ENCODE data around the gene EYS.

Gene EYS

GRCh38 chr6:65707126-65707826 is at the start of gene EYS:
EYS (minus strand) TSS chr6:65707226; CDS start chr6:65495410, 211,816 bp downstream.
- no peak for DNase-seq

GRCh38 chr6:65746302-65746701 is 39.3 kb upstream of the EYS start:
- DNase-seq: no peak

DNA sequence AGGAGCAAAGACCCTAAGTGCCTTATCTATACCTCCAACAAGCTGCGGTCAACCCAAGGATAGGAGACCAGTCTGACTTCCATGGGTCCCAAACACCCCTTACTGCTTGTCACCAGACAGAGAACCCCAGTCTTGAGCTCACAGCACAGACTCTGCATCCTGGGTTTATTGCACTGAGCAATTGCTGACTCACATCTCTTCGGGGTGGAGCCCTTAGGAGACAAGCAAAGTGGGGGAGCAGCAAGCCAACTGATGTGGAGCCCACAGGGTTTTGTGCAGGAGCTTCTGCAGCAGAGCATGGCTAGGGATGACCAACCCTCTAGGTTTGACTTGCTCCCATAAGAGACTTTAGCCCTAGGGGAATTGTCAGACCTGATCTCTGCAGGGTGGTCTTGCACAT is 38.6 kb upstream of the EYS start:
- DNase-seq: no peak

- DNase-seq: no peak
These were observed 22.0 kb upstream of the EYS start for GRCh38 chr6:65728879-65729479.

DNA sequence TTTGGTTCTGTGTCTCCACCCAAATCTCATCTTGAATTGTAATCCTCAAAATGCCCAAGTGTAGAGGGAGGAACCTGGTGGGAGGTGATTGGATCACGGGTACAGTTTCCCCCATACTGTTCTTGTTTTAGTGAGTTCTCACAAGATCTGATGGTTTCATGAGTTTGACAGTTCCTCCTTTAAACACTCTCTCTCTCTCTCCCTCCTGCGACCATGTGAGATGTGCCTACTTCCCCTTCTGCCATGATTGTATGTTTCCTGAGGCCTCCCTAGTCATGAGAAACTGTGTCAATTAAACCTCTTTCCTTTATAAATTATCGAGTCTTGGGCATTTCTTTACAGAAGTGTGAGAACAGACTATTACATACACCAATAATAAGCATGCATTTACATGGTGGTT is 12.1 kb upstream of the EYS start:
- DNase-seq: no peak

GRCh38 chr6:65711531-65711930 is 4.5 kb upstream of the EYS start:
- DNase-seq: no peak

DNA sequence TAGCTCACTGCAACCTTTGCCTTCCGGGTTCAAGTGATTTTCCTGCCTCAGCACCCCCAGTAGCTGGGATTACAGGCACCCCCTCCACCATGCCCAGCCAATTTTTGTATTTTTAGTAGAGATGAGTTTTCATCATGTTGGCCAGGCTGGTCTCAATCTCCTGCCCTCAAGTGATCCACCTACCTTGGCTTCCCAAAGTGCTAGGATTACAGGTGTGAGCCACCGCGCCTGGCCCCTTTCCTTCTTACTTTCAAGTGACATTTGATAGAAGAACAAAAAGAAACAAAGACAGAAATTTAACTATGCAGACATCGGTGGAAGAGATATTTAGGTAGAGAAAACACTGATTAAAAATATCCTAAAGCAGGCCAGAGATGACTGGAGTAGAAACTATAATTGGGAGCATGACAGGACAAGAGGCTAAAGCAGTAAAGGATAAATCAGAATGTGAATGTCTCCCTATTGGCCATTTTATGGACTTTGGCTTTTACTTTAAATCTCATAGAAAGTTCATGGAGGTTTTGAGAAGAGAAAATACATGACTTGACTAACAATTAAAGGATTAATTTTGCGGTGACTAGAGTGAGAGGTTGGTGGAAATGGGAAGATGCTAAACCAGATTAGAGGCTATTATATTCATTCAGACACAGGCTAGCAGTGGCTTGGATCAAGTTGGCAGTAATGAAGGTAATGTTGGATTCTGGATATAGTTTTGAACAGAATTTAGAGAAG is 2.2 kb upstream of the EYS start:
- DNase-seq: no peak

- DNase-seq: no peak
These were observed 1.1 kb upstream of the EYS start for GRCh38 chr6:65708162-65708561.

DNA sequence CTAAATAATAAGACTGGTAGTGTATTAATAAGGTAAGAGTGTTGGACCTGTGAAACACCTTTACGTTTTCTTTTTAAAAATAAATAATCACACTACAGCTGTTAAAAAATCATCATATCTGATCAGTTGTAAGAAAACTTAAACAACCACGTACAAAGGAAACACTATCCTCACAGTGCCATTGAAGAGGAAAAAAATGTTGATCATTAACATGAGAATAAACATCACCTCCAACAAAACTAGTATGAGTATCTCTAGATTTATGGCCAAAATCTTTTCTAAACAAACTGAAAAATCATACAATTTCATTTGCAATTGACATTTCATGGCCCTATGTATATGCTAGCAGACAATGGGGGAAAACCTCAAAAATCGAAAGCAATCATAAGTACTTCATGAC is 590 bp downstream of the EYS start:
- DNase-seq: no peak

DNA sequence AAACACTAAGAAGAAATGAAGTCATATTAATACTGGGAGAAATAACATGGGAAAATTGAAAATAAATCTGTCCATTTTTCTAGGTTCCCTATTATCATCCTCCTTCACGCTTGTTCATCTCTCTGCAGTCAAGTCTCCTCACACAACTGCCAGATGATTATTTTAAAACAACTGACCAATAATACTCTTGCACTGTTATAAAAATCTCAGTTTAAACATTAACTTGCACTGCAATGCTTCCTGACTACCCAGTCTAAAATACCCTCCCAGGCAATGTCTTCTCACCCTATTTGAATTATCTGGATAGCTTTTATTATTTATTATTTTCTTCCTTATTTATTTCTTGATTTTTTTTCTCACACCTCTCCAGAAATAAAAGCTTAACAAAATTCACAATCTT is 5.7 kb downstream of the EYS start:
- DNase-seq: no peak

- no peak for DNase-seq
These were observed 6.5 kb downstream of the EYS start for GRCh38 chr6:65700561-65700960.

GRCh38 chr6:65692109-65692508 is 14.9 kb downstream of the EYS start:
- no peak for DNase-seq

GRCh38 chr6:65680232-65680631 is 26.8 kb downstream of the EYS start:
- no peak for DNase-seq

DNA sequence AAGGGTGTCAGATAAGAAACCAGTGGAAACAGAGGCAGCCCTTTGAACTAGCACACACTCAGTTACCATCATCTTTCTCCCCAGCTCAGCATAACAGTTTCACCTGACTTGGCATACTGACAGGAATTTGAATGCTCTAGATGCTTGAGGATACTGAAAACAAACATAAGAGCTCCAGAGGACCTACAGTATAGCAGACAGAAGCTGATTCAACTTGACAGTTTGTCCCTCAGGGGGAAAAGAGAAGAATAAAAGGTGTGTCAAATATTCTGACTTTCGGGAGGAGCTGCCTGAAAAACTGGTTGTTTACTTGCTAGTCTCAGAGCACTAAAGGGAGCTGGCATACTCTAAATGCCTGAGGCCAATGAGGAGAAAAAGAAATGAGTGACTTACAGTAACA is 35.1 kb downstream of the EYS start:
- DNase-seq: no peak

DNA sequence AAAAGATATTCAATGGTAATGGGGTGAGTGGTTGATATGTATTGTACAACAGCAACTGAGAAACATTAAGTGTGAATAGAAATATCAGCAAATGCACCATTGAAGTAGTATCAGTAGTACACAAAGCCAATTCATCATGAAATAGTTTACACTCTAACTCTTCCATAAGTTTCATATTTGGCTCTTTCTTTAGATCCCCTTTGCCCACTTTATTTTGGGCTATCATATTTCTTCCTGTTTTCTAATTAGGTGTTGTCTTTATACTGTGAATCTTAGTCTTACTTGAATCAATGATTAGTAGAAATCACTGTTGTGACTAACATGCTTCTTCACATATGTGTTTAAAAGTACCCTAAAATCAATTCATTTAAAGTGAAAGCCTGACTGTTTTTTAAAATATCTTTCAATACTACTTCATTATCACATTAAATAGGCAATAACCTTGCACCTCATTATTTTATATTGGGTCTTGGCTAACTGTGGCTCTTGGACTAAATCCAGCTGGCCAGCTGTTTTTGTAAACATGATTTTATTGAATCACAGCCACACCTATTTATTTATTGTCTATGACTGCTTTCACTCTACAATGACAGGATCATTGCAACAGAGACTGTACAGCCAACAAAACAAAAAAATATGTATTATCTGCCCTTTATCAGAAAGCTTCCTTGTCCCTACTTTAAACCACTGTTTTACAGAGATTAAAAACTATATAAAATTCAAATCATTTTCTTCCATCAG is 38.9 kb downstream of the EYS start:
- no peak for DNase-seq

GRCh38 chr6:65650086-65650485 is 56.9 kb downstream of the EYS start:
- DNase-seq: no peak

DNA sequence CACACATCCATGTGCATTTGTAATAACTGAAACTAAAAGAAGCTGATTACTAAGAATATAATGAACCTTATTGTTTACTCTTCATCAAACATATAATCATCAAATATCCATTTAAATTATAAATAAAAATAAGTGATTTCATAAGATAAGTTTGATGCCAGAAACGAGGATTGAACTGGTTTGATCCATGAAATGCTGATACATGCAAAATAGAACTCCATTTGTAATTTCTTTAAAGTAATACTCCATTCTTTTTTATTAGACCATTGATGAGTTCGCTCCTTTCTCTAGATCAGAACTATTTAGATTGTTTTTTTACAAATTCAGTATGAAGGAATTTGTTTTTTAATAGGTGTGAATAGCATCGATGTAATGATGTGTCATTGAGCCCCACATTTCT is 57.6 kb downstream of the EYS start:
- no peak for DNase-seq

DNA sequence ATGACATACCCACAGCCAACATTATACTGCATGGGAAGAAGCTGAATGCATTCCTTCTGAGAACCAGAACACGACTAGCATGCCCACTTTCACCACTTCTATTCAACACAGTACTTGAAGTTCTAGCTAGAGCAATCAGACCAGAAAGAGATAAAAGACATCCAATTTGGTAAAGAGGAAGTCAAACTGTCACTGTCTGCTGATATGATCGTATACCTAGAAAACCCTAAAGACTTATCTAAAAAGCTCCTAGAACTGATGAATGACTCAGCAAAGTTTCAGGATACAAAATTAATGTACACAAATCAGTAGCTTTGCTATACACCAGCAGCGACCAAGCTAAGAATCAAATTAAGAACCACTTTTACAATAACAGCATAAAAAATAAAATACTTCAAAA is 60.5 kb downstream of the EYS start:
- no peak for DNase-seq

DNA sequence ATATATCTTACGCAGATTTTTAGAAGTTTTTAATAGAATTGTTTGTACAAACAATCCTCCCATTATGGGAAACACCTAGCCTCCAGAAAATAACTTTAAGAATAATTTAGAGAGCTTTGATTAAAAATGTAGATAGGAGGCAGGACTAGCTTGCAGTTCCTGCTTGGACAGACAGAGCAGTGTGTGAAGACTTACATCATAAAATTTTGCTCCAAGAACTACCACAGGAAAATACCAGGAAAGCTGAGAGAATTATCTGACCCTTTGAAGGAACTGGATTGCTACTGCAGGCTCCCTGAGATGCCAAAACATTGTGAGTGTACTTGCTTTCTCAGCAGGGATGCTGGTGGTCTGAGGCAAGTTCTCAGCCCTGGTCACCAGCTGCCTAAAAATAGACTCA is 64.2 kb downstream of the EYS start:
- DNase-seq: no peak

GRCh38 chr6:65638047-65638831 is 68.8 kb downstream of the EYS start:
- no peak for DNase-seq

- no peak for DNase-seq
These were observed 69.6 kb downstream of the EYS start for GRCh38 chr6:65637289-65638046.

GRCh38 chr6:65633501-65633900 is 73.5 kb downstream of the EYS start:
- DNase-seq: no peak
